CD4-positive, alpha-beta T cell treated with Interleukin-10 for 1 hour (primary cell): ENCODE measurements around the gene GLG1.
A peak's percentile ranks its signal among the peaks of the same experiment; 100 is the strongest.

Experiments used
- DNase-seq: peaks from one replicate; pipeline ENCODE4 v3.0.0-alpha.2; 2020

GLG1 gene

DNA sequence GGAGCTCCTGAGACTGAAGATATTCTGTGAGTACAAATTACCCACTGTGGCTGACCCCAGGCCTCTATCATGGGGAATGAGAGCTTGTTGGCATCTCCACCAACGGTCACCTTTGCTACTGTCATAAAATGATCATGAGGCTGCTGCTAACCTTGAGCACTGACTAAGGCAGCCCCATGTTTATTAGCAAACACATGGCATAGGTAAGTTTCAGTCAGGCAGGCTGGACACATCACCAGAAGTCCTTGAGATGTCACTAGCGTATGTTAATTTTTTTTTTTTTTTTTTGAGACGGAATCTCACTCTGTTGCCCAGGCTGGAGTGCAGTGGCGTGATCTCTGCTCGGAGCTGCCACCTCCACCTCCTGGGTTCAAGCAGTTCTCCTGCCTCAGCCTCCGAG lies 1.5 kb upstream of the GLG1 start:
- DNase-seq: no peak

DNA sequence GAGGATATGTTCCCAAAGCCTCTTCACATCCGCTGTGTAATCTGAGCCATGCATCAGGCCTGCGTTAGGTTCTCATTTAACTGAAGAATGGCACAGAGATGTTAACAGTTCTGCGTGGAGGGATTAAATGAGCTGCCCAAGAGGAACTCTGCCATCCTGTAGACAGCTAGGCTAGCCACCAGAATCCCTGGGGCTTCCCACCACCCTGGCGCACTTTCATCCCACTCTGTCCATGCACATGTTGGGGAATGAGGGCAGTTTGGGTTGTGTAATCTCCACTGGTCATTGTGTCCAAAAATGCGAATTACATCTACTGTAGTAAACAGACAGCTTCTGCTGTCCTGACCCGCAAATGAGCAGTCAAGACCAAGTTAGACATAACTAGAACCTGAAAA lies 1.0 kb upstream of the GLG1 start:
- DNase-seq: no peak

DNA sequence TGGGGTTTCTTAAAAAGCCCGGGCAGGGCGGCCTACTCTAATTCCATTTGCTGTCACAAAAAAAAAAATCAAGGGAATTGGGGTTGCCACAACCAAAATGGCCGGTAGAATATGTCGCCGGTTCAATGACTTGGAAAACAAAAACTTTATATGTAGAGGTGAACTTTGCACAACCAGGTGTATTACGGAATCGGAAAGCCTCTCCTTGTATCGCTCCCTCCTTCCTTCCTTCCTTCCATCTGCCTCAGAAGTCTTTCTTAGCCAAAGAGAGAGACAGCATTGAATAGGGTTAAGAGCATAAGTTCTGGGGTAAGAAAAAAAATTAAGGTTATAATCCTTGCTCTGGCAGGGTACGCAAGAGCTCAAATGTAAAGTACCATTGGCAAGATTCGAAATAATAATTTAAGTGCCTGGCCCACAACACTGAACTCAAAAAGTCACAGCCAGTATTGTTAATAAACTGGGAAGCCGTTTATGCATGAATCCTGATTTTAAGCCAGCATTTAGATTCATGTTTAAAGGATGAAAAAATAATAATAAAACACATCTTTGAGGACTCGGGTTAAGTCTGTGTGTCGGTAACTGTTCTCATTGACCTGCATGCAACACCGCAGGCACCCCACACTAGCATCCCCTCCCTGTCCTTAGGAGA lies 522 bp upstream of the GLG1 start:
- no peak for DNase-seq

DNA sequence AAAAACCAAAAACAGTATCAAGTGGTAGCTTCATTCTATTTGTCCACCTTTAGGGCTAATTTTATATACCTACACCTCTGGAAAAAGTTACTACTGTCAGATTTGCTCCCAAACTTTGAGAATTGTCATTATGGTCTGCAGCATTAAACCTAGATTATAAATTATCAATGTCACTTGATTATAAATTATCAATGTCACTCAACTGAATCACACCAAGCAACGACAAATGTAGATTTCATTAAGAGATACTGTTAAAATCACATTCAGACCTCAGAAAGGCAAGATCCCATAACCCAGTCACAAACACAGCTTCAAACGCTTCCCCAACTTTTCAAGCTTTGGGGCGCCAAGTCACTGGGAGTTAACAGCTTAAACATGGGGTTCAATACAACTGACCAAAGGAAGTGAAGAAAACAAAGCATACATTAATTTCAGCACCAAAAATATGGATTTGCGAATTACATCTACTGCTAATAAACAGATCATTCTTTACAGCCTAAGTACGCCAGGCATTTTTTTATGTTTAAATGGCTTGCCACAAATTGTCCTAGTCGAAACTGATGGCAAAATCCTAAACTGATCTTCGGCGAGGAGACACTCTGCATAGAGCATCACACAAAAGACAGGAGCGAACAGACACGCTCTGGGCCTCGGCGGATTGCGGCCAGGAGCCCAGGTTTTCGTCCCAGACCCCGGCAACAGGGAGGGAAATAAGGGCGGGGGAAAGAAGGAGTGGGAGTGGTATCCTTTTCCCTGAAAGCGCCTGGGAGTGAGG lies 981 bp downstream of the GLG1 start:
- no peak for DNase-seq

DNA sequence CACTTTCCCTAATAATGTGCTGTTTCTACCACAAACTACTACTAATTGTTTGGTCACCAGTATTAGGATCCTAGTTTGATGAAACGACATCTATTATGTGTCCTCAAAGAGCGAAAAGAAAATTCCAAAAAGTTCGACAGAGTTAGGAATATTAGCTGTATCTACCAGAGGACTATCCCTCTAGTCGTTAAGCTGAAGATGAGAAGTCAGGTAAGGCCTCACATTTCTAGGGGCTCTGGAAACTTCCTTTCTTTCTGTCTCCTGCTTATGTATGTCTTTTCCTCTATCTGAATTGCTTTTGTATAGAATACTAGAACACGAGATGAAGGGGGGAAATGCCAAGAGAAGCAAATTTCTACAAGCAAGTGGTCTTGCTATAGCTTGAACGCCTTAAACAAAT lies 1.6 kb downstream of the GLG1 start:
- no peak for DNase-seq

DNA sequence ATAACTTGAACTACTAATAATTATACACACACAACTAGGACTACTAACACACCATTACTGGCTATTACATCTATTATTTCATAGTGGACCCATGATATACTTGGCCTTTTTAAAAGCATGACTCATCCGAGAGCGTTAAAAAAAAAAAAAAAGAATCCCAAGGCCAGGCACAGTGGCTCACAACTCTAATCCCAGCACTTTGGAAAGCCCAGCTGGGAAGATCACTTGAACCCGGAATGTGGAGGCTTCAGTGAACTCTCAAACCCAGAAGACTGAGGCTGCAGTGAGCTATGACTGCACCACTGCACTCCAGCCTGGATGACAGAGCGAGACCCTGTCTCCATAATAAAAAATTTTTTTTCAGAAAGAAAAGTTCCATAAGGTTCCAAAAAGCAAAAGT lies 3.1 kb downstream of the GLG1 start:
- DNase-seq: no peak

DNA sequence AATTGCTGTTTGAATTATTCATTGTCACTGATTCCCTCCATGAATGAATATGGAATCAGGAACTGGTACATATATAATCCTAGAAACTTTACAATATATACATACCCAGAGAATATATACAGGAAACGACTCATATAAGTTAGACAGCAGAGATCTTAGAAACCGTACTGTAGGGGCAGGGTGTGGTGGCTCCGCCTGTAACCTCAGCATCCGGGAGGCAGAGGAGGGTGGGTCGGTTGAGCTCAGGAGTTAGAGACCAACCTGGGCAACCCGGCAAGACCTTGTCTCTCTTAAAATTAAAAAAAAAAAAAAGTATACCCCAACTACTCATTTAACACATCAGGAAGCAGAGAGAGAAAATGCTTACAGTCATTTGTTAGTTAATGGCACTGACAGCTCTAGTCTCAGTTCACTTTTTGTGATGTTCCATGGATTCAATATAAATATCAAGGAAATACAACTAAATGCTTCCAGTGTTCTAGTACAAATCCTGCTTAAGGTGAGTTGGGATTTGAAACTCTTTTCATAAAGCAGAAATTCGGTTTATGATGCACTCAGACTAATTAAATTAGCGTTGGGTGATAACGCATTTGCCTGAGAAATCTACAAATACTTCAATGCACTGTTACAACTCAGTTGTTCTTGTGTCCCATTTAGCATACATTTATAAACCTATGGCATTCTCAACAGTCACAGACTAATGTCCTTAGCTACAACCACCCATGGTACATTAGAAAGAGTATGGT lies 5.6 kb downstream of the GLG1 start:
- peak; percentile 79 for DNase-seq

DNA sequence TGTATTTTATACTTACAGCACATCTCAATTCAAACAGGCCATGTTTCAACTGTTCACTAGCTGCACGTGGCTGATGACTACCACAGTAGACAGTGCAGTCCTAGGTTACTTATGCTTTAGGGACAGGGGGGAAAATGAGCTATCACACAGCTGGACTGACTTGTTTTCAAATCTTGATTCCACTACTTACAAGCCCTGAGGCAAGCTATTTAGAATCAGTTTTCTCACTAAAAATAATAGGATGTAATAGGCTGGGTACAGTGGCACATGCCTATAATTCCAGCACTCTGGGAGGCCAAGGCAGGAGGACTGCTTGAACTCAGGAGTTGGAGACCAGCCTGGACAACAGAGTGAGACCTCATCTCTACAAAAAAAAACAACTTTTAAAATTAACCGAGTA lies 10.3 kb downstream of the GLG1 start:
- no peak for DNase-seq

DNA sequence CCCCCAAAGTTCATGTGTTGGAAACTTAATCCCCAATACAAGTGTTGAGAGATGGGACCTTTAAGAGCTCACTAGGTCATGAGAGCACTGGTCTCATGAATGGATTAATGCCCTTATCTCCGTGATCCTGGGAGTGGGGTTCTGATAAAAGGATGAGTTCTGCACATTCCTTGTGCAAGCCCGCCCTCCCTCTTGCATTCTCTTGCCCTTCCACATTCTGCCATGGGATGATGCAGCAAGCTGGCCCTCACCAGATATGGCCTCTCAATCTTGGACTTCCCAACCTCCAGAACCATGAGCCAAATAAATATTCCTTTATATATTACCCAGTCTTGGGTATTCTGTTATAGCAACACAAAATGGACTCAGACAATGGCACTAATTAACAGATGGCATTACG lies 14.1 kb downstream of the GLG1 start:
- no peak for DNase-seq

DNA sequence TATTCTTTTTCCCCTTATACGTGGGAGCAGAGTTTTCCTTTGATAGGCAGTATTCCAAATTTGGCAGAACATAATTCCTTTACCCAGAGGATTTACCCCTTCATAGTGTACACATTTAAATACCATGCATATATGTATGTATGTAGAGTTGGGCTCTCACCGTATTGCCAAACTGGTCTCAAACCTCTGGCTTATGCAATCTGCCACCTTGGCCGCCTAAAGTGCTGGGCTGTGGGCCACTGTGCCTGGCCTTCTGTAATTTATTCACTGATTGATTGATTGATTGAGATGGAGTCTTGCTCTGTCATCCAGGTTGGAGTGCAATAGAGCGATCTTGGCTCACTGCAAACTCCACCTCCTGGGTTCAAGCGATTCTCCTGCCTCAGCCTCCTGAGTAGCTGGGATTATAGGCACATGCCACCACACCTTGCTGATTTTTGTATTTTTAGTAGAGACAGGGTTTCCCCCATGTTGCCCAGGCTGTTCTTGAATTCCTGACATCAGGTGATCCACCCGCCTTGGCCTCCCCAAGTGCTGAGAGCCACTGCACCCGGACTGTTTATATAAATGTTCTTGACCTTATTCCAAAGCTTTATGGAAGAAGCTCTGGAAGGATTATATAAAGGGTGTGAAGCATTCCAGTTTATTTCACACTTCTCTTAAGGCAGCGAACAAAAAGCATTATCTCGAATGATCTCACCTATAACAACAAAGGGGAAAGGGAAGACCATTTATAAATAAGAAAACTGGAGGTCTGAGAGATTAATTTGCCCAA lies 14.9 kb downstream of the GLG1 start:
- no peak for DNase-seq

DNA sequence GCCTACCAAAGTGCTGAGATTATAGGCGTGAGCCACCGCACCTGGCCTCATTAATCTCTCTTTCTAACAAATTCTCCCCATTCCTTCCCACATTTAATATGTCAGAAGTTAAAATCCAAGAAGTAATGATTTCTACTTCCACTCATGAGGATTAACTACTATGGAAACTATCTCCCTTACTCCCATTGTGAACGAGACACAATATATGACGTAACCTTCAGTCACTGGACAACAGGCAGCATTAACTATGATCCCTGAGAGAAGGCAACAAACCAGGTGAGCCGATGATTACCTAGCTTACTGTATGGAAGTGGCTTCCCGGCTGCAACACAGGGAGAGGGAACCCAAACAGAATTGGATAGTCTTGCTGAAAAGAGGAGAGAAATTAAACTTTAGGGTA lies 20.0 kb downstream of the GLG1 start:
- no peak for DNase-seq

DNA sequence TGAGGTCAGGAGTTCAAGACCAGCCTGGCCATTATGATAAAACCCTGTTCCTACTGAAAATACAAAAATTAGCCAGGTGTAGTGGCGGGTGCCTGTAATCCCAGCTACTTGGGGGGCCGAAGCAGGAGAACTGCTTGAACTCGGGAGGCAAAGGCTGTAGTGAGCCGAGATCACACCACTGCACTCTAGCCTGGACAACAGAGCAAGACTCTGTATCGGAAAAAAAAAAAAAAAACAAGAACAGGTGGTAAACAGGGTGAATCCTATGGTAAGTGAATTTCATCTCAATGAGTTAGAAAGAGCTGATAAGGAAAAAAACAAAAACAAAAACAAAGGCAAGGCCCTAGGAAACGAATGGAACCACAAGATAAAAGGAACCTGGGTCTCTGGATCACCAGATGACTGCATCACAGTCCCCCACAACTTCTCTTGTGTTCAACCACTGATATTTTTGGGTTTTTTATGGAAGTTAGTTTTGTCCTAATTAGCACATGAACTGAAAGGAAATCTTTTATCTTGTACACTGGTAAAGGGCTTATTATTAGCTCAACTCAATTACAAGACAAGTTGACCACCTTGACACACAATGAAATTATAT lies 21.0 kb downstream of the GLG1 start:
- no peak for DNase-seq

DNA sequence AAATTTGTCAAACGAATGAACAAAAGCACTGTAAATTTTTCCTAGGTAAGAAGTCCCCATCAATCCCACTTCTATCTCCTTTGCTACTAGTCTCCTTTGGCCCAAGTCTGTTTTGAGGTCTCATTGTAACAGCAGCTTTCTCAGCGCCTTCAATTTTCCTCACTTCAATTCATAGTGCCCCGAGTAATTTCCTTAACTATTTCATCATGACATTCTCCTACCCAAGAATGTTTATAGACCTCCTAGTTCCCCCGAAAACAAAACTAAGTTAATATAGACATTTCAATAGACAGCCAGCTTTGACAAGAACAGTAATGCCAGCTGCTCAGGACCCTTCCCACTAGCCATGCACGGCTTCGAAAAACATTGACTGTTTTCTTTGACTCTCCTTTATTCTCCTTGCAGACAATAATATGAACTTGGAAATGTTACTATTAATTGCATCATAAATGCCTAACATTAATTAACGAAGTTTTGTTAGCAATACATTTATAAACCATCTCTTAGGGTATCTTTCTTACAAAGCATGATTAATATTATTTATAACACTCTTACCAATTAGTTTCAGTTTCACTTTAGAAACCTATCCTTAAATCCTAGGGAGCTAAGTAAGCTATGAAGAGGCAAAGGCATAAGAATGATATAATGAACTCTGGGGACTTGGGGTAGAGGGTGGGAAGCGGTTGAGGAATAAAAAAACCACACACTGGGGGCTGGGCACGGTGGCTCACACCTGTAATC lies 22.8 kb downstream of the GLG1 start:
- no peak for DNase-seq

DNA sequence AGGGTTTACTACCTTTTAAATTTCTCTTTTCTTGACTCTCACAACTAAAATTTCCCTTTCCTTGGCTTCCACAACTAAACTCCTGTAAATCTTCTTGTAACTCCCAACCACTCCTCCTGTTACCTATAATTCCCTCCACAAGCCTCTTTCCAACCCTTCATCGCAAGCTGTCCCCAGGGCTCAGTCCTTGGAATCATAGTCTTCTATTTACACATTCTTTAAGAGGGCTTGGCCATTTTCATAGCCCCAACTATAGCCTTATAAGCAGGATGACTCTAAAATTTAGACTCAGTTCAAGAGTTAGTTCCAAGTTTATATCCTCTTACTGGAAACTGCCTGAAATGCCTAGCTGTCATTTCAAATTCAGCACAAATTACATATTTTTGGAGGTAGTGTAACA lies 23.9 kb downstream of the GLG1 start:
- no peak for DNase-seq

DNA sequence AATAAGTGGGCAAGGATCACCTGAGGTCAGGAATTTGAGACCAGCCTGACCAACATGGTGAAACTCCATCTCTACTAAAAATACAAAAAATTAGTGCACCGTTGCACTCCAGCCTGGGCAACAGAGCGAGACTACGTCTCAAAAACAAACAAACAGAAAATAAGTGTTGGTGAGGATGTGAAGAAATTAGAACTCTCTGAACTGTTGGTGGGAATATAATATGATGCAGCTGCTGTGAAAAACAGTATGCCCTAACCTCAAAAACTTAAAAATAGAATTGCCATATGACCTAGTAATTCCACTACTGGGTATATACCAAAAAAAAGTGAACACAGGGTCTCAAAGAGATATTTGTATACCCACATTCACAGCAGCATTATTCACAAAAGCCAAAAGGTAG lies 26.1 kb downstream of the GLG1 start:
- DNase-seq: no peak

DNA sequence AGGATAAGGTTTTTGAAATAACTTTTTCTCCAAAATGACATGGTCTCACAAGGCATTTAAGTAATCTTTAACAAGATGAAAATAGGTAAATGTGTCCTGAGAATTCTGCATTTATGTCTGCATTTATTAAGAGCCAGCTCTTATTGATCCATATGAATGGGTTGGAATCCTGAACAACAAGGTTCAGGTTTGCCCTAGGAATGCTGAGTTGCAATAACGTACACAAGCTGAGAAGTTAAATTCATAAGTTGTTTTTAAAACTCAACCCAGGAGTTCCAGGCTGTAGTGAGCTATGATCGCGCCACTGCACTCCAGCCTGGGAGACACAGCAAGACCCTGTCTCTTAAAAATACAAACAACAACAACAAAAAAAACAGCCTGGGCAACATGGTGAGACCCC lies 28.1 kb downstream of the GLG1 start:
- DNase-seq: no peak

DNA sequence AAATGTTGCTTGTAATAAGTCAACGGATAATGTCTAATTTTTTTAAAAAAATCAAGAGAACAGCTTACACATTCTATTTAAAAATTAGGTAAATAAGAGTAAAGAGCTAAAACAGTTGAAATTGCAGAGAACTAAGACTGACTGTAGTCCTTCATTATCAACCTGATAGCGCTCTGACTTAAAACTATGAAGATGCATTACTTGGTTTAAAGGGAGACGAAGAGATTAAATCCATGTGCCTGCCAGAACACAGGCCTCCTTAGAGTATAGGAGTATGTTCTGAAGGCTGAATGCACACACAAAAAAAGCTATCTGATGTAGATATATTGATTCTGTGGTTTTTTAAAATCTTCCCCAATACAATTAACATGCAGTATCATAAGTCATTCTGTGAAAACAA lies 28.5 kb downstream of the GLG1 start:
- no peak for DNase-seq

DNA sequence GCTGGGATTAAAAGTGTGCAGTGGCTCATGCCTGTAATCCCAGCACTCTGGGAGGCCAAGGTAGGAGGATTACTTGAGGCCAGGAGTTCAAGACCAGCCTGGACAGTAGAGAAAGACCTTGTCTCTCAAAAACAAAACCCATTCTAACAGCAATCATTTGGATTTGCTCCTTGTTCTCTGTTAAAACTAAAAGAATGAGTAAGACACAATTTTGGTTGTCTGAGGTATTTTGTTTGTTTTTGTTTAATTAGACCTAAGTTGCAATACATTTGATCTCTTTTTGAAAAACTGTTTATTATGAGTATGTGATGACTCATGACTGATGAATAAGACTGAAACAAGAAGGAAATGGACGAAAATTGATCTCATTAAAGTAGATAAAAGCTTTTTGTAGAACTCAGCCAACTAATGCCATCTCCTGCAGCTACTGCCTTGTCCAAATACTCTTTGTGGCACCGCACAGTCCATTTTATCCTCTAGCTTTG lies 29.0 kb downstream of the GLG1 start:
- no peak for DNase-seq

DNA sequence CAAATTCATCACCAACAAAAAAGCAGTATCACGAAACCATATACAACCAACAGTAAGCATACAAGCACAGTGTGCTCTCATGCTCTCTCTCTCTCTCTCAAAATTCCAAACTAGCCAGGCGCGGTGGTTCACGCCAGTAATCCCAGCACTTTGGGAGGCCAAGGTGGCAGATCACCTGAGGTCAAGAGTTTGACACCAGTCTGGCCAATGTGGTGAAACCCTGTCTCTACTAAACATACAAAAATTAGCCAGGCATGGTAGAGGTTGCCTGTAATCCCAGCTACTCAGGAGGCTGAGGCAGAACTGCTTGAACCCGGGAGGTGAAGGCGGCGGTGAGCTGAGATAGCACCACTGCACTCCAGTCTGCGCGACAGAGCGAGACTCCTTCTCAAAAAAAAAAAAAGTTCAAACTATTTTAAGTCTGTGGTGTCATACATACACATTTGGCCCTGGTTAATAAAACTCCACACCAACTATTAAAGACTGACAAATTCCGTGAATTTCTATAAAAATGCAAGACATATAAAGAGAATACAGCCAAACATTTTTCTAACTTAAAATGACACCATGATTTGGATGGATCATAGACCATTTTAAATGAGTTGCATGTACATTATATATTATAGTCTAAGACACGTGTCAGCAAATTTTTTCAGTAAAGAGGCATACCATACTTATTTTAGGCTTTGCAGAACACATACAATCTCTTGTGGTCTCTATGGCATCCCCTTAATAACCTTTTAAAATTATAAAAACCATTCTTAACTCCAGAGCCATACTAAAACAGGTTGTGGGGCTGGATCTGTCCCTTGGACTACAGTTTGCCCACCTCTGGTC lies 30.9 kb downstream of the GLG1 start:
- no peak for DNase-seq

DNA sequence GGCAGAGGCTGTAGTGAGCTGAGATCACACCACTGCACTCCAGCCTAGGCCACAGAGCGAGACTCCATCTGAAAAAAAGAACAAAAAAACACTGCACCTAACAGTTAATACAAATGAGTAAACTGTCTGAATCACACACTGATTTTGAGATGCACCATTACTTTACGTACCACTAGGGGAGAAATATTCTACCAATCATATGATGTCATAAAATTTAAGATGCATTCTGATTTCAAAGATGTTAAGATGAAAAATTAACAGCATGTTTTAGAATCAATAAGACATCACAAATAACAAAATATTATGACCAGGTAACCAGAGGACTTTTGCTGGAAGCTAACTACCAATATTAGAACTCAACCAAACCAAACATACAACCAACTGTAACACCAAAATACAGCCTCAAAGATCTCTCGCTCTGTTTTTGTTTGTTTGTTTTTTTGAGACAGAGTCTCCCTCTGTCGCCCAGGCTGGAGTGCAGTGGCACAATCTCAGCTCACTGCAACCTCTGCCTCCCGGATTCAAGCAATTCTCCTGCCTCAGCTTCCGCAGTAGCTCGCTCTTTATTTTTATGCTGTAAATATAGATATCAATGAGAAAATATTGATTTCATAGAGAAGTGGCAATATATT lies 31.6 kb downstream of the GLG1 start:
- no peak for DNase-seq

DNA sequence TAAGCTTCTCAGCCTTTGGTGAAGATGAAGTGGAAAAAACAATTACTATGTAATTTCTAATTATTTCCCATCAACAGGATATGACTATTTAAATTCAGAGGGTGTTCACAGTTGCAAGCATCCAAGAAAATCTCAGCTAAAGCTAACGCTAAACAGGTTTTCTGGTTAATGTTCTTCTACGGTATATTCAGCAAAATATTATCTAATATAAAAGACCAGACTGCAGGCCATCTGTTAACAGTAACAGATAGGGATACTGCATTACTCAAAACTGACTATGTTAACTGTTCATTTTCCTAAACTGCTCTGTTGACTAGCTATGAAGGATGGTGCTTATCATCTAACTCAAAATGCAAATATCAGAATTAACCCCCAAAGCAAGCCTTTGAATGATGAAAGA lies 32.8 kb downstream of the GLG1 start:
- DNase-seq: no peak
